NB4 (cell line): ENCODE measurements around the gene OPHN1.
A peak's percentile ranks its signal among the peaks of the same experiment; 100 is the strongest.

Experiments used
- DNase-seq: peaks from one replicate; pipeline ENCODE4 v3.0.0; 2010; ENCODE audit warnings: low read depth
- H3K4me3 ChIP-seq: one replicate; pipeline ENCODE4 v1.5.1; 2011; ENCODE audit warnings: mild to moderate bottlenecking, low read depth, low read length, moderate library complexity
- MYC ChIP-seq: IDR thresholded peaks from 2 replicates; pipeline ENCODE4 v1.6.1; 2011; ENCODE audit warnings: low read depth, low read length
- POLR2A ChIP-seq: IDR thresholded peaks from 2 replicates; pipeline ENCODE4 v1.6.1; 2011; ENCODE audit warnings: mild to moderate bottlenecking; ENCODE audit not compliant: insufficient read length; ENCODE audit errors: extremely low read depth
- TF ChIP-seq, protein P1 (sequence below): IDR thresholded peaks from 2 replicates; pipeline ENCODE4 v1.6.1; 2011; ENCODE audit warnings: low read depth, low read length
- TF ChIP-seq, protein P2 (sequence below): IDR thresholded peaks from one replicate; pipeline ENCODE4 v1.5.1; 2012; ENCODE audit warnings: low read depth, low read length

Gene OPHN1

DNA sequence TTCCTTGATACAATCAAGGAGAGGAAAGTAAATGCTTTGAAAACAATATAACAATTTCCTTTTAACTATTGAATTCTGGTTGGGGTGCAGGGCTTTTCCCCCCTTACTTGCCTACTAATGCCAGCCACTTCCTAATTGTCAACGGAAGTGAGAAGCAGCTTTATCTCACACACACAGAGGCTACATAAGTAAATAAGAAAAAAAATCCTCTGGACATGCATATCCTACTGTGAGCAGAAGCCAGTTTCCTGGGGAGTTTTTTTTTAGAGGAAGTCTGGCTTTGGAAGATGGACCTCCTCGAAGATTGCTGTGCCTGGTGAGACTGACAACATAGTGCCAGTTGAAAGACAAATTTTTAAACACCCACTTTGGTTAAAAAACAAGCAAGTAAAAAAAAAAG, 180.6 kb downstream of the OPHN1 start:
- DNase-seq = no peak
- H3K4me3 ChIP-seq = no peak overlapping the region
- TF ChIP-seq, protein P1, sequence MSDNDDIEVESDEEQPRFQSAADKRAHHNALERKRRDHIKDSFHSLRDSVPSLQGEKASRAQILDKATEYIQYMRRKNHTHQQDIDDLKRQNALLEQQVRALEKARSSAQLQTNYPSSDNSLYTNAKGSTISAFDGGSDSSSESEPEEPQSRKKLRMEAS = no peak
- TF ChIP-seq POLR2A = no peak

GRCh38 chrX:68249903-68250302, 183.4 kb downstream of the OPHN1 start:
- TF ChIP-seq, protein P1 = no peak
- TF ChIP-seq POLR2A = no peak
- no peak for TF ChIP-seq MYC
- TF ChIP-seq, protein P2, sequence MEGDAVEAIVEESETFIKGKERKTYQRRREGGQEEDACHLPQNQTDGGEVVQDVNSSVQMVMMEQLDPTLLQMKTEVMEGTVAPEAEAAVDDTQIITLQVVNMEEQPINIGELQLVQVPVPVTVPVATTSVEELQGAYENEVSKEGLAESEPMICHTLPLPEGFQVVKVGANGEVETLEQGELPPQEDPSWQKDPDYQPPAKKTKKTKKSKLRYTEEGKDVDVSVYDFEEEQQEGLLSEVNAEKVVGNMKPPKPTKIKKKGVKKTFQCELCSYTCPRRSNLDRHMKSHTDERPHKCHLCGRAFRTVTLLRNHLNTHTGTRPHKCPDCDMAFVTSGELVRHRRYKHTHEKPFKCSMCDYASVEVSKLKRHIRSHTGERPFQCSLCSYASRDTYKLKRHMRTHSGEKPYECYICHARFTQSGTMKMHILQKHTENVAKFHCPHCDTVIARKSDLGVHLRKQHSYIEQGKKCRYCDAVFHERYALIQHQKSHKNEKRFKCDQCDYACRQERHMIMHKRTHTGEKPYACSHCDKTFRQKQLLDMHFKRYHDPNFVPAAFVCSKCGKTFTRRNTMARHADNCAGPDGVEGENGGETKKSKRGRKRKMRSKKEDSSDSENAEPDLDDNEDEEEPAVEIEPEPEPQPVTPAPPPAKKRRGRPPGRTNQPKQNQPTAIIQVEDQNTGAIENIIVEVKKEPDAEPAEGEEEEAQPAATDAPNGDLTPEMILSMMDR = no peak
- no peak overlapping the region for H3K4me3 ChIP-seq
- DNase-seq = no peak

DNA sequence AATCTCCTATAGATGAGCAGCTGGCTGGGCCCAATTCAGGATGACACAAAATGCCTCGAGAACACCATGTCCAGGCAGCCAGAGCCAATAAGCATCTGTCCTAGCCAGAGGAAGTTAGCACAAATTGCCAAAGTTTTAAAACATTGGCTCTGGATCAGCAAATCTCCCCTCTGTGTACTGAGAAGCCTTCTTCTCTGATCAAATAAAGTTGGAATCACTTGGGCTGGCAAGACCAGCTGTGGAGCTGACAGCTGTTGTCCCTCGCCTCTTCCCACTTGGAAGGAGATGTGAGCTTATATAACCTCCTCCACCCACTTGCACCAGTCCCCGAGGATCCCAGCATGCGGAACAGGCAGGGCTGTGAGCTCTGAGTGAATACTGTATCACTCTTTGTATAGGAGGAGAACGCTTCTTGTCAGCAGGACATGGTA, 183.9 kb downstream of the OPHN1 start:
- TF ChIP-seq POLR2A (no peak), MYC (no peak)
- TF ChIP-seq, protein P2 = no peak
- TF ChIP-seq, protein P1 = no peak
- no peak for DNase-seq
- H3K4me3 ChIP-seq = no peak overlapping the region

DNA sequence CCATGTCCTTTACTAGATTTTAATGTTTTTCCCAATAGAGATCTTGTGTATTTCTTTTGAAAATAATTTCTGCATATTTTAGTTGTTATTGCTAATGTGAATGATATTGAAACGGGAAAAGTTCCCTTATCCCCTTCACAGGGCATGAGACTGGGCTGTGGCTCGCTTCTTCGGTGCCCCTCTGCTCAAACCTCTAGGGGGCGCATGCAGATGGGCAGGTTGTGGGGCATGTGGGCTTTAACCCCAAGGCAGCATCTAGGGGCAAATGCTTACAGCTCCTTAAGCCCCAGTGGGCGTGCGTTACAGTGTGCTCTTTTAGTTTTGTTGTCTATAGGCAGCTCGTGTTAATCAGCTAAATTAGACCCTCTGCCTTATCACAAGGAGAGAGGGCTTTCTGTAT, 194.7 kb downstream of the OPHN1 start:
- DNase-seq = peak; percentile 19
- H3K4me3 ChIP-seq = no peak overlapping the region
- no peak for TF ChIP-seq MYC
- TF ChIP-seq, protein P1 = no peak
- TF ChIP-seq, protein P2 = peak; percentile 60
- TF ChIP-seq POLR2A = no peak

DNA sequence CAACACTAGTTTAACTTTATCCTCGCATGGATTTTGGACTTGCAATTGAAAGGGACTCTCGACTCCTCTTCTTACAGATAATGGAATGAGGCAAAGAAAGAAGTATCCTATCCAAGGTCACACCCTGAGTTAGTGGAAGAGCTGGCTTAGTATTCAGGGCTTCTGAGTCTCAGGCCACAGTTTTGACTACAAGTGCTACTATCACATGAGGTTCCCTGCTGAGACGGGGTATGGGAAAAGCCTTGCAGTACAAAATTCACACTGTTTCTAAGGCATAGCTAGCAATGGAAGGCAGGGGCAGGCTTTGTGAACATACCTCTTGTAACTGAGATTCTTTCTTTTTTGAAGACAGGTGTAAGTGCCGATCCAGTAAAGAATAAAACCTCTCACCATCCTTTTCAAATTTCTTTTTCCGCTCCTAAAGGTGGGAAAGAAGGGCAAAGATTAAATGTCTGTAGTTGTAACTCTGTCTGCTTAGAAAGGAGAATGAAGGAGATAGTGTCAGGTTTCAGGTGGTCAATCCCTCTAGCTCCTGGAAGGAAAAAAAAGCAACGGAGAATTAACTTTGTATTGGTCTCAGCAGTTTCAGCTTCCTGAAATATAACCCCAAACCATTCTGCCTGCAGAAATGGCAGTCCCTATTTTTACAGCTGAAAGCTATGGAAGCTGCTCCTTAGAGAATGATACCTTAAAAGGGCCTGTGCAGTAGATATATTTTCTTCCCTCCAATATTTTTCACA, 199.0 kb downstream of the OPHN1 start:
- no peak overlapping the region for H3K4me3 ChIP-seq
- no peak for DNase-seq
- TF ChIP-seq MYC = no peak
- TF ChIP-seq POLR2A = no peak
- TF ChIP-seq, protein P1 = no peak
- TF ChIP-seq, protein P2 = no peak

- TF ChIP-seq MYC (no peak), POLR2A (no peak)
- TF ChIP-seq, protein P2 = no peak
- TF ChIP-seq, protein P1 = no peak
- no peak for DNase-seq
Observed at GRCh38 chrX:68232206-68232605, 201.1 kb downstream of the OPHN1 start.

More at GRCh38 chrX:68232206-68232605, 201.1 kb downstream of the OPHN1 start:
- H3K4me3 ChIP-seq = no peak overlapping the region
